NT2/D1 (cell line): ENCODE data around the gene HSDL1.

Source experiments
- DNase-seq: peaks from one replicate; pipeline ENCODE4 v3.0.0-alpha.2; 2011; ENCODE audit warnings: low read depth, low spot score
- H3K27me3 ChIP-seq: 2 replicates; pipeline ENCODE4 v1.6.0; 2011; ENCODE audit warnings: mild to moderate bottlenecking; ENCODE audit not compliant: insufficient read length, insufficient read depth
- H3K36me3 ChIP-seq: 2 replicates; pipeline ENCODE4 v1.6.1; 2011; ENCODE audit warnings: mild to moderate bottlenecking, low read length, mixed read lengths; ENCODE audit not compliant: insufficient read depth, insufficient read length
- H3K4me1 ChIP-seq: 2 replicates; pipeline ENCODE4 v1.5.1; 2011; ENCODE audit not compliant: insufficient read depth, insufficient read length
- H3K4me3 ChIP-seq: 2 replicates; pipeline ENCODE4 v1.5.1; 2011; ENCODE audit warnings: low read depth; ENCODE audit not compliant: insufficient read length
- H3K9ac ChIP-seq: 2 replicates; pipeline ENCODE4 v1.6.0; 2011; ENCODE audit warnings: low read depth; ENCODE audit not compliant: insufficient read length
- H3K9me3 ChIP-seq: 2 replicates; pipeline ENCODE4 v1.5.1; 2011; ENCODE audit warnings: mild to moderate bottlenecking, low read length; ENCODE audit not compliant: insufficient read depth
- SUZ12 ChIP-seq: IDR thresholded peaks from 2 replicates; pipeline ENCODE4 v1.6.1; 2011; ENCODE audit not compliant: insufficient read length, insufficient read depth; ENCODE audit errors: extremely low read depth
- YY1 ChIP-seq: IDR thresholded peaks from 2 replicates; pipeline ENCODE4 v1.6.1; 2011; ENCODE audit not compliant: insufficient read length, insufficient read depth
- ZNF274 ChIP-seq: IDR thresholded peaks from 2 replicates; pipeline ENCODE4 v1.6.1; 2011; ENCODE audit warnings: mild to moderate bottlenecking, low read depth, low read length

The HSDL1 gene

GRCh38 chr16:84156342-84156784 lies 11.4 kb upstream of the HSDL1 start:
- H3K4me1 ChIP-seq = peaks cover 4% of the 10 kb centered on the region
- no peaks in the 10 kb centered on the region for H3K36me3 ChIP-seq
- no peak overlapping the region for H3K4me3 ChIP-seq
- H3K9me3 ChIP-seq = no peaks in the 10 kb centered on the region
- no peaks in the 10 kb centered on the region for H3K27me3 ChIP-seq
- no peak for TF ChIP-seq SUZ12
- TF ChIP-seq YY1 = no peak
- no peak for TF ChIP-seq ZNF274
- H3K9ac ChIP-seq = no peak overlapping the region
- no peak for DNase-seq

DNA sequence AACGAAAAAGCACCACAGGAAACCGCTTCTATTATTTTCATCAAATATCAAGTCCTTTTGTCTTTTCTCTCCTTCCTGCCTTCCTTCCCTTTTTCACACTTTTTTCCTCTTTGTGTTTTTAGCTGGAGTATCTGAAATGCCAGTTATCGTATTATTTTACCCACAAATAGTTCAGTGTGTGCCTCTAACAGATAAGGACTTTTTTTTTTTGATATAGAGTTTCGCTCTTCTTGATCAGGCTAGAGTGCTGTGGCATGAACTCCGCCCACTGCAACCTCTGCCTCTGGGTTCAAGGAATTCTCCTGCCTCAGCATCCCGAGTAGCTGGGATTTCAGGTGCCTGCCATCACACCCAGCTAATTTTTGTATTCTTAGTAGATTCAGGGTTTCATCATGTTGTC lies 10.8 kb upstream of the HSDL1 start:
- Histone ChIP-seq H3K9ac (no peak overlapping the region), H3K36me3 (no peaks in the 10 kb centered on the region), H3K9me3 (no peaks in the 10 kb centered on the region), H3K4me3 (no peak overlapping the region), H3K4me1 (peaks cover 4% of the 10 kb centered on the region), H3K27me3 (no peaks in the 10 kb centered on the region)
- TF ChIP-seq SUZ12 (no peak), YY1 (no peak)
- DNase-seq = no peak

GRCh38 chr16:84155226-84155625 lies 10.2 kb upstream of the HSDL1 start:
- TF ChIP-seq YY1 (no peak), ZNF274 (no peak)
- H3K9ac ChIP-seq = no peak overlapping the region
- no peaks in the 10 kb centered on the region for H3K36me3 ChIP-seq
- H3K27me3 ChIP-seq = no peaks in the 10 kb centered on the region
- peaks cover 4% of the 10 kb centered on the region for H3K4me1 ChIP-seq
- no peak overlapping the region for H3K4me3 ChIP-seq
- no peaks in the 10 kb centered on the region for H3K9me3 ChIP-seq
- no peak for DNase-seq

GRCh38 chr16:84153660-84154214 lies 8.8 kb upstream of the HSDL1 start:
- Histone ChIP-seq H3K27me3 (no peaks in the 10 kb centered on the region), H3K9me3 (no peaks in the 10 kb centered on the region), H3K4me3 (no peak overlapping the region), H3K36me3 (no peaks in the 10 kb centered on the region), H3K4me1 (peaks cover 4% of the 10 kb centered on the region), H3K9ac (no peak overlapping the region)
- no peak for TF ChIP-seq SUZ12
- no peak for TF ChIP-seq YY1
- TF ChIP-seq ZNF274 = no peak
- no peak for DNase-seq

DNA sequence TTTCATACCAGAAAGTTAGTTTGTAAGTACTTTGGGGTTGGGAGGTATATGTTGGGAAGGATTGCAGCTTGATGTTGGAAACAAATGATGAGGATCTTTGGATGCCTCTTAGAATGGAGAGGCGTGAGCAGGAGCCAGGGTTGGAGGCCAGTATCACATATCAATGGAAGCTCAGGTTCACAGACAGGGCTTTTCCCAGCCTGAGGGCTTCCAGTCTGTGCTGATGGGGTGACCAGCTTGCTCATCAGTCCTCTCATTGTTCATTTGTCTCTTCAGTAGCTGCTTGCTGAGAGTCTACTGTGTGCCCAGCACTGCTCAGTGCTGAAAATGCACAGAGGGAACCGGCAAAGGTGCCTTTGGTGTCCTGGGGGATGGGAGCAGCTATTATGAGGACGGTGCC lies 5.9 kb upstream of the HSDL1 start:
- Histone ChIP-seq H3K27me3 (peaks cover 10% of the 10 kb centered on the region), H3K9me3 (no peaks in the 10 kb centered on the region), H3K9ac (peak overlapping the region; percentile 5), H3K4me1 (peaks cover 4% of the 10 kb centered on the region), H3K36me3 (no peaks in the 10 kb centered on the region), H3K4me3 (no peak overlapping the region)
- TF ChIP-seq YY1 (no peak), SUZ12 (no peak), ZNF274 (no peak)
- DNase-seq = no peak

DNA sequence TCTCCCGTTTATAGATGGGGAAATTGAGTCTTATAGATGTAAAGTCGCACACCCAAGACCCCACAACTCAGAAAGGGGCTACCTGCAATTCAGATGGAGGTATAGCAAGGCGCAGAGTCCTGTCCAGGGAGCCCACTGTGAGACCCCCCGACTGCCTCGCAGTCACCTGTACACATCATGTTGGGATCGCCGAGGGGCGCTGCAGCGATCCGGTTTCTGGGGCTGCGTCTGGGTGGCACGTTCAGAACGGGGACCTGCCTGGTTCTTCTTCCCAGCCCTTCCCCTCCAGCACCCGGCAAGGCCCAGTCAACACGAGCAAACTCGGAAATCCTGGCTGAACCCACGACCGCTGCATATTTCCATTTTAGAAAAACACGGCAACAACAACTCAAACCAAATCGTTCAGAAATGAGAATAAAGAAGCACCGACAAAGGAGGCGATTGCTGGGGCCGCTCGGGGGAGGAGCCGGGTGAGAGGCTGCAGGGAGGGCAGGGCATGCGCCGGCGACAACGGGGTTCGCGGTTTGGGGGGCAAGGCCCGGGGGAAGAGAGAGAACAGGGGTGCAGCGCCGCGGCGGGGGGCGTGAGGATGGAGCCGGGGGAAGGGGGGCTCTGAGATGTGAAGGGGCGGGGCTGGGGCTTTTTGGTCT lies 643 bp downstream of the HSDL1 start:
- no peak for TF ChIP-seq SUZ12
- no peak for TF ChIP-seq YY1
- DNase-seq = no peak

DNA sequence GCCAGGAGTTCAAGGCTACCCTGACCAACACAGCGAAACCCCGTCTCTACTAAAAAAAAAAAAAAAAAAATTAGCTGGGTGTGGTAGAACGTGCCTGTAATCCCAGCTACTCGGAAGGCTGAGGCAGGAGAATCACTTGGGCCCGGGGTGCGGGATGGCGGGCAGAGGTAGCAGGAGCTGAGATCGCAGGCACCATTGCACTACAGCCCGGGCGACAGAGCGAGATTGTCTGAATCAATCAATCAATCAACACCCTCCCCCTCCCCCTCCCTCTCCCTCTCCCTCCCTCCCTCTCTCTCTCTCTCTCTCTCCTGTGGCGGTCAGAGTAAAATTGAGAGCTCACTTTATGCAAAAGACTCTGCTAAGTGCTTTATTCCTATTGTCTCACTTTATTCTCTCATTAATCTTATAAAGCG lies 1.2 kb downstream of the HSDL1 start:
- Histone ChIP-seq H3K4me3 (peak overlapping the region; percentile 62), H3K9ac (peak overlapping the region; percentile 93), H3K27me3 (peaks cover 17% of the 10 kb centered on the region), H3K4me1 (no peaks in the 10 kb centered on the region), H3K36me3 (no peaks in the 10 kb centered on the region), H3K9me3 (peaks cover 11% of the 10 kb centered on the region; the same call in 1 of the 2 replicates)
- DNase-seq = no peak
- TF ChIP-seq YY1 (no peak), SUZ12 (no peak), ZNF274 (no peak)

More for the DNA sequence above, 643 bp downstream of the HSDL1 start:
- Histone ChIP-seq H3K9me3 (peaks cover 11% of the 10 kb centered on the region; the same call in 1 of the 2 replicates), H3K9ac (peak overlapping the region; percentile 93), H3K27me3 (peaks cover 17% of the 10 kb centered on the region), H3K36me3 (no peaks in the 10 kb centered on the region), H3K4me1 (no peaks in the 10 kb centered on the region), H3K4me3 (peak overlapping the region; percentile 62)
